ENCODE data around the gene KCNG2.

KCNG2 gene

DNA sequence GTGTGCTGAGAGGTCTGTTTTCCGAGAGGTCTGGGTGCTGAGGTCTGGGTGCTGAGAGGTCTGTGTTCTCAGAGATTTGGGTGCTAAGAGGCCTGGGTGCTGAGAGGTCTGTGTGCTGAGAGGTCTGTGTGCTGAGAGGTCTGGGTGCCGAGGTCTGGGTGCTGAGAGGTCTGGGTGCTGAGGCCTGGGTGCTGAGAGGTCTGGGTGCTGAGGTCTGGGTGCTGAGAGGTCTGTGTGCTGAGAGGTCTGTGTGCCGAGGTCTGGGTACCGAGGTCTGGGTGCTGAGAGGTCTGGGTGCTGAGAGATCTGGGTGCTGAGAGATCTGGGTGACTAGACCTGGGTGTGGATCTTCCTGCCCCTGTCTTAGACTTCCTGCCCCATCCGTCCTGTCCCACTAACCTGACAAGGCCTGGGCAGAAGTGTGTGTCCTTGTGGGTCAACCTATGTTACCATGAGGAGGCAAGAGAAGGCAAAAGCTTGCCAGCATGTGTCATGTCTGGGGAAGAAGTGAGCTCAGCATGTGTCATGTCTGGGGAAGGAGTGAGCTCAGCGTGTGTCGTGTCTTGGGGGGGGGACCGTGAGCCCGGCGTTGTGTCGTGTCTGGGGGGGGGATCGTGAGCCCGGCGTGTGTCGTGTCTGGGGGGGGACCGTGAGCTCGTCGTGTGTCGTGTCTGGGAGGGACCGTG, 69.3 kb downstream of the KCNG2 start:
- no peak overlapping the region for H3K4me3 ChIP-seq (replicated peaks; ENCODE audit: low read depth, low read length)
- no peak for DNase-seq (ENCODE audit: extremely low read depth, low read depth)
- no peak for TF ChIP-seq CTCF (IDR thresholded peaks at IDR 0.05; ENCODE audit: low read depth, low read length, missing control alignments)

- no peak for DNase-seq (ENCODE audit: extremely low read depth, low read depth)
- H3K4me3 ChIP-seq (replicated peaks; ENCODE audit: low read depth, low read length), result no peak overlapping the region
- TF ChIP-seq CTCF (IDR thresholded peaks at IDR 0.05; ENCODE audit: low read depth, low read length, missing control alignments), result no peak
Observed at GRCh38 chr18:79867666-79868065, 69.9 kb downstream of the KCNG2 start.

DNA sequence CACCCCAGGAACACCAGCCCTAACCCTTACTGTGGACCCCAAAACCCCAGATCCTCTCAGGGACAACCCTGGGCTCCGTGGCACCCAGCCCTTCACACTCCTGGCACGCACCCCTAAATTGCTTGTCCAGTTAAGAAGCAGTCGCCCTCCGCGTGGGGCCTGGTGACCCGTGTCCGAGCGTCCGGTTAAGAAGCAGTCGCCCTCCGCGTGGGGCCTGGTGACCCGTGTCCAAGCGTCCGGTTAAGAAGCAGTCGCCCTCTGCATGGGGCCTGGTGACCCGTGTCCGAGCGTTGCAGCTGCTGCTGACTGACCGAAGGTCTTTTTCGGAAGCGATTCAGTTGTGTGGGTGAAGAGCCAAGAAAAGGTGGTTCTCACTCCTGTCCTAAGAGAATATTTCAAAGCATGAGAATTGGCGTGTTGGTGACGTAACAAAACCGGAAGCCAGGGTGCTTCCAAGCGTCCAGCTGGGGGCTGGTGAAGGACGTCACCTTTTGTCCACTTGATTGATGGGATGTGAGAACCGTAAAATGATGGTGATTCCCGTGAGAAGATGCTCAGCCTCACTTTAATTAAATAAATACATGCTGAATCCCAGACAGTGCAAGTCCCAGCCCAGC, 70.5 kb downstream of the KCNG2 start:
- H3K4me3 ChIP-seq (replicated peaks; ENCODE audit: low read depth, low read length), result no peak overlapping the region
- DNase-seq (ENCODE audit: extremely low read depth, low read depth), result no peak
- TF ChIP-seq CTCF (IDR thresholded peaks at IDR 0.05; ENCODE audit: low read depth, low read length, missing control alignments), result no peak

DNA sequence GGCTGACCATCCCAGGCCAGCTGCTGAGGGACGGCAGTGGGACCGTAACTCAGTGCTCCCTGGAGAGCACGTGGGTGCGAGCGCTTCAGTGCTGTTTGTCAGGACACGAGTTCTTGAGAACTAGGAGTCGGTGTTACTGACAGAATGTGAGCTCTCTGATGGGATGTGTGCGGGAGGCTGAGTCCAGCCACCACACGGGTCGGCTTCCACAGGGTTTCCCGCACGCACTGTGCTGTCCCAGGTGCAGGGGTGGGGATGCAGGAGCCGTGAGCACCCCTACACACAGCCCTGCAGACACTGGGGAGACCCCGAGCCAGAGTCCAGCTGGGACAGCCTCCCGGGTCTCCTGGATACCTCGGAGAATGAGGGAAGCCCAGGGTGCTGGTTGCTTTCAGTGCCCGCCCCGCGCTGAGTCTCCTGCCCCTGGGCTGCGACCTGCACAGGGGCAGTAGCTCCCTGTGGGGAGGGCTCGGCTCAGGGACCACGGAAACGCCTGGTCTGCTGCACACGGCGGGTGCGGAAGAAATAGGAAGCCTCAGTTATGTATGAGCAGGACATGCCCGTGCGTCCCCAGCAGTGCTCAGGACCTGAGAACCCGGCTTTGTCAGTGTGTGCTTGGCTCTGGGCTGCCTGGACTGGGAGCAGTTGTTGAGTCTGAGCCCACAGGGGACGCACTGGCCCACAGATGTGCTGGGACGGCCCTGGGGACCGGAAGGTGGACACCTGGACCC, 71.2 kb downstream of the KCNG2 start:
- H3K4me3 ChIP-seq (replicated peaks; ENCODE audit: low read depth, low read length), result no peak overlapping the region
- TF ChIP-seq CTCF (IDR thresholded peaks at IDR 0.05; ENCODE audit: low read depth, low read length, missing control alignments), result no peak
- DNase-seq (ENCODE audit: extremely low read depth, low read depth), result no peak

DNA sequence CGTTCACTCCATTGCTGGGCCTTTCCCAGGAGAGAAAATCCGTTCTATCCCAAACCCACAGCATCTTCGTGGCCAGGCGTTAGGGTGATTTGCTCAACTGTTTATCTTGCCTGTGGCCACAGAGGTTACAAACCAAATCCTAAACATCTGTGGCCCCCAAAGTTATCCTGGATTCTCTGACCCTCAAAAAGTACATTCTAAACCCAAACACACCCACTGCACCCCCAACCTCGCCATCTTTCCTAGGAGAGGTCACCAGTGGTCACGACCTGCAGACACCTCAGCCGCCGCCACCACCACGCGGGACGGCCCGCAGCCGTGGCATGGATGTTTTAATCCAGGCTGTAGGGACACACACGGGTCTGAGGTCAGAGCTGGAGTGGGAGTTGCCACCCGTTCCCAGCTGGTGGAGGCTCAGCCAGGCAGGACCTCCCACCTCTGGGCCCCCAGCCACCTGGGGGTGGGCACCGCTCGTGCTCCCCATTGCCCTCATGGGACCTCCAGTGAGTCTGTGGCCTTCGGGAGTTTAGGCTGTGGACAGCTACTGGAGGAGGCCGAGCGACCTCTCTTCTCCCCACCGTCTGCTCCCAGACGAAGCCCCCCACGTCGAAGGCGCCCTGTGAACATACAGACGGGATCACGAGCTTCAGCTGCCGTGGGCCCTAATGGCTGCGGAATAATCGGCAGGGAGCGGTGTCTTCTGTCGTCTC, 72.0 kb downstream of the KCNG2 start:
- no peak overlapping the region for H3K4me3 ChIP-seq (replicated peaks; ENCODE audit: low read depth, low read length)
- TF ChIP-seq CTCF (IDR thresholded peaks at IDR 0.05; ENCODE audit: low read depth, low read length, missing control alignments), result no peak
- no peak for DNase-seq (ENCODE audit: extremely low read depth, low read depth)

- DNase-seq (ENCODE audit: extremely low read depth, low read depth), result no peak
- H3K4me3 ChIP-seq (replicated peaks; ENCODE audit: low read depth, low read length), result no peak overlapping the region
Observed at GRCh38 chr18:79870301-79871025, 72.7 kb downstream of the KCNG2 start.

More at GRCh38 chr18:79870301-79871025, 72.7 kb downstream of the KCNG2 start:
- TF ChIP-seq CTCF (IDR thresholded peaks at IDR 0.05; ENCODE audit: low read depth, low read length, missing control alignments), result no peak

All from HFF-Myc (cell line).